HepG2 (cell line): ENCODE measurements around the gene RAD21L1. TPM values are rescaled to one million over a fixed set of nuclear protein-coding genes. Genes with fewer than 3 reads are reported as not detected.

Experiments used
- ATAC-seq: fragments of 200-7000 bp; cut with Tn5 transposase; 3 replicates; pipeline ENCODE4 v1.9.1; 2020; ENCODE audit warnings: mild to moderate bottlenecking, moderate library complexity
- BruUV-seq: library from RNA; stranded (reverse); fragments of 400-500 nt; replicated peaks from 2 replicates; lab custom pipeline; 2021; lab: Mats Ljungman, UMichigan
- CTCF ChIA-PET: fragments of 300-600 bp; formaldehyde crosslinking; extraction: SDS; loops from one replicate; lab custom pipeline; 2021; ENCODE audit warnings: low total read pairs, inconsistent platforms, low intra/inter-chr PET ratio; lab: Yijun Ruan, JAX
- POLR2A ChIA-PET: fragments of 350-600 bp; sonication (Branson Sonifier 250); formaldehyde crosslinking; loops from one replicate; lab custom pipeline; 2020; ENCODE audit warnings: antibody characterized with exemption, inconsistent platforms; lab: Yijun Ruan, JAX
- DNase-seq: peaks from one replicate; pipeline ENCODE4 v3.0.0-alpha.2; 2015; ENCODE audit warnings: low spot score
- FAIRE-seq: peaks from 3 replicates; lab custom pipeline; 2011; peaks lifted over from hg19 to GRCh38; lab: Jason Lieb, UNC
- H2AFZ ChIP-seq: one replicate; pipeline ENCODE4 v1.6.1; 2011; ENCODE audit warnings: low read length, inconsistent platforms
- H3K27ac ChIP-seq: fragments of 300-600 bp; 3 replicates; pipeline ENCODE4 v1.8.0; 2011; ENCODE audit warnings: mixed run types, mild to moderate bottlenecking, mixed read lengths, low read length, inconsistent platforms; ENCODE audit not compliant: insufficient read depth; ENCODE audit errors: extremely low read length
- H3K27me3 ChIP-seq, 2 experiments: fragments of 200-600 bp in 1 of 2; 2 replicates in 1 of 2; 3 replicates in 1 of 2; pipeline versions ENCODE4 v1.6.0 to v1.8.0; 2011; ENCODE audit warnings: low read length in 2 of 2, mild to moderate bottlenecking in 2 of 2, moderate library complexity in 2 of 2, inconsistent platforms in 1 of 2; ENCODE audit not compliant: insufficient read depth in 2 of 2, control insufficient read depth in 1 of 2
- H3K36me3 ChIP-seq, 2 experiments: fragments of 200-600 bp in 1 of 2; replicated peaks in 1 of 2; 2 replicates in 1 of 2; 3 replicates in 1 of 2; pipeline versions ENCODE4 v1.5.1 to v1.8.0; 2011; ENCODE audit warnings: low read length in 2 of 2, inconsistent platforms in 1 of 2; ENCODE audit not compliant: insufficient read depth in 2 of 2, control insufficient read depth in 1 of 2
- H3K4me1 ChIP-seq: 2 replicates; pipeline ENCODE4 v1.5.1; 2012; ENCODE audit warnings: low read length, inconsistent platforms; ENCODE audit not compliant: insufficient read depth
- H3K4me2 ChIP-seq: 2 replicates; pipeline ENCODE4 v1.6.0; 2011; ENCODE audit warnings: low read depth, low read length, inconsistent platforms
- H3K4me3 ChIP-seq, 3 experiments: fragments of 200-600 bp in 1 of 3; sonication (generic), shearing (Covaris generic) in 1 of 3; replicated peaks in 1 of 3; 2 replicates each; pipeline ENCODE4 v1.5.1; 2011 to 2016; ENCODE audit warnings: low read length in 3 of 3, inconsistent platforms in 2 of 3, low read depth in 2 of 3, mild to moderate bottlenecking in 2 of 3, control low read depth in 1 of 3, mixed read lengths in 1 of 3; ENCODE audit not compliant: insufficient read depth in 1 of 3
- H3K79me2 ChIP-seq: one replicate; pipeline ENCODE4 v1.6.1; 2011; ENCODE audit warnings: low read length, inconsistent platforms; ENCODE audit not compliant: insufficient read depth
- H3K9ac ChIP-seq: 2 replicates; pipeline ENCODE4 v1.6.0; 2011; ENCODE audit warnings: mild to moderate bottlenecking, low read depth, low read length, inconsistent platforms; ENCODE audit not compliant: insufficient read depth
- H3K9me3 ChIP-seq: 2 replicates; pipeline ENCODE4 v1.5.1; 2012; ENCODE audit warnings: mild to moderate bottlenecking, low read length
- H4K20me1 ChIP-seq: 2 replicates; pipeline ENCODE4 v1.6.0; 2011; ENCODE audit warnings: inconsistent platforms, mild to moderate bottlenecking, low read length, moderate library complexity; ENCODE audit not compliant: insufficient read depth
- HOXA7 ChIP-seq: sonication (generic); formaldehyde crosslinking; IDR thresholded peaks from 2 replicates; pipeline ENCODE4 v1.8.1; 2022; ENCODE audit warnings: mild to moderate bottlenecking, missing genetic modification reagents, moderate library complexity
- PHF20 ChIP-seq: sonication (generic); formaldehyde crosslinking; IDR thresholded peaks from 2 replicates; pipeline ENCODE4 v1.5.0; 2020; ENCODE audit warnings: mild to moderate bottlenecking, missing genetic modification reagents
- ZFYVE20 ChIP-seq: sonication (generic); formaldehyde crosslinking; IDR thresholded peaks from 2 replicates; pipeline ENCODE4 v1.8.0; 2023; ENCODE audit warnings: low read depth, mild to moderate bottlenecking, moderate library complexity, missing genetic modification reagents, borderline replicate concordance
- WGBS: methylation state at CpG from one replicate; pipeline ENCODE4 v1.1.6; 2017; ENCODE audit warnings: low lambda C conversion rate; 5-methylcytosine and 5-hydroxymethylcytosine counted together
- in situ Hi-C: cut with HindIII; loops from 2 replicates; pipeline ENCODE4 v1.10.0; 2017; ENCODE audit warnings: low pct_unique_long_range_greater_than_20kb; ENCODE audit not compliant: extremely low pct_ligation_motif_present
- intact Hi-C: fragments of 100-400 bp; cut with micrococcal nuclease; formaldehyde crosslinking; loops from one replicate; pipeline ENCODE4 v1.10.0; 2022; ENCODE audit not compliant: unreplicated experiment
- polyA plus RNA-seq, 8 experiments: library from polyadenylated mRNA; depleted of rRNA in 3 of 8; stranded (reverse) in 7 of 8; unstranded in 1 of 8; fragments of >200 nt; fragmentation: Illumina TruSeq in 4 of 8; extraction: Trizol in 4 of 8; gene quantifications; 2 replicates each; pipeline versions ENCODE4 v1.2.1 to v1.2.3, GENCODE V29; 2011 to 2016; ENCODE audit warnings: low read depth in 4 of 8, missing spikeins in 1 of 8, mixed read lengths in 1 of 8; ENCODE audit not compliant: insufficient read depth in 1 of 8
- total RNA-seq, 5 experiments: library from RNA; depleted of rRNA; stranded (reverse); fragments of >200 nt; fragmentation: Illumina TruSeq; extraction: Trizol; gene quantifications; 2 replicates each; pipeline ENCODE4 v1.2.3, GENCODE V29; 2016; ENCODE audit warnings: low read depth in 1 of 5
- TF ChIP-seq, protein P1 (sequence below): sonication (generic); formaldehyde crosslinking; IDR thresholded peaks from 2 replicates; pipeline ENCODE4 v1.4.0; 2020; ENCODE audit warnings: missing genetic modification reagents
- TF ChIP-seq, protein P2 (sequence below): sonication (generic); formaldehyde crosslinking; IDR thresholded peaks from 2 replicates; pipeline ENCODE4 v1.5.0; 2020; ENCODE audit warnings: missing genetic modification reagents
- TF ChIP-seq, protein P3 (sequence below): sonication (generic); formaldehyde crosslinking; IDR thresholded peaks from 2 replicates; pipeline ENCODE4 v1.4.0; 2020; ENCODE audit warnings: missing genetic modification reagents

RAD21L1 gene
- total and polyA plus RNA-seq, 2 of the 13 experiments (the other 11 are each of a cell fraction or from before 2014, with no cell fraction given): not detected

DNA sequence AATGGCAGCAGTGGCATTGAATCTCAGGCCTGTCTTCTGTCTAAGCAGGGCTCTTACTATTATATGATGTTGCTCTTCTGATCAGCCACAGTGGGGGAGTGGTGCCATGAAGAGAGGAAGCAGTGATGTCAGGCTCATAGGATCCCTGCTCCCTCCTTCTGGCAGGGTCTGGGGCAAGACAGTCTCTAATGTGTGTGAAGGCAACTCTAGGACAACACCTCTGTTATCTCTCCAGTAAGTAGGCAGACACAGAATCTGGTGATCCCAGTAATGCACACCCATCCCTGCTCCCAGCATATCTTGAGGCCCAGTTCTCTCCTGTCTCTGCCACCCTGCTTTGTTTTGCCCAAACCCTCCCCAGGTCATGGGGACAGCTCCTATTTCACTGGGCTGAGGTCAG lies 13.8 kb upstream of the RAD21L1 start:
- ATAC-seq (no peak), DNase-seq (no peak), FAIRE-seq (no peak)
- H3K9ac ChIP-seq: no peak overlapping the region
- intact Hi-C loops (loop anchor here (2.0 kb wide), 1 partner anchor 89 kb away; no protein-coding TSS in a partner anchor), in situ Hi-C loops (no loop called here)
- H3K4me2 ChIP-seq: no peak overlapping the region
- peaks cover 9% of the 10 kb centered on the region; the same call in 1 of the 2 replicates for H3K4me1 ChIP-seq
- H3K27me3 ChIP-seq: peaks cover 0 to 23% of the 10 kb centered on the region in 2 experiments; a peak in 2 of 5 replicates
- H3K36me3 ChIP-seq: no peaks in the 10 kb centered on the region
- no peak overlapping the region for H2AFZ ChIP-seq
- no peaks in the 10 kb centered on the region for H3K79me2 ChIP-seq
- TF ChIP-seq HOXA7 (CRISPR knock-in tag) (no peak), ZFYVE20 (CRISPR knock-in tag) (no peak), PHF20 (CRISPR knock-in tag) (0 out of 2 replicates have a peak, but pooled peaks have one; percentile 31)
- CTCF ChIA-PET: interaction anchor here (0.8 to 2.3 kb wide), 4 partner anchors 34 to 396 kb away, joined by 3 to 17 read pairs (median 6); no protein-coding TSS in a partner anchor
- BruUV-seq: no TSS peak
- POLR2A ChIA-PET: no interaction called here
- H3K4me3 ChIP-seq: no peak overlapping the region
- no peaks in the 10 kb centered on the region for H3K9me3 ChIP-seq
- no peak overlapping the region for H3K27ac ChIP-seq
- no peaks in the 10 kb centered on the region for H4K20me1 ChIP-seq

DNA sequence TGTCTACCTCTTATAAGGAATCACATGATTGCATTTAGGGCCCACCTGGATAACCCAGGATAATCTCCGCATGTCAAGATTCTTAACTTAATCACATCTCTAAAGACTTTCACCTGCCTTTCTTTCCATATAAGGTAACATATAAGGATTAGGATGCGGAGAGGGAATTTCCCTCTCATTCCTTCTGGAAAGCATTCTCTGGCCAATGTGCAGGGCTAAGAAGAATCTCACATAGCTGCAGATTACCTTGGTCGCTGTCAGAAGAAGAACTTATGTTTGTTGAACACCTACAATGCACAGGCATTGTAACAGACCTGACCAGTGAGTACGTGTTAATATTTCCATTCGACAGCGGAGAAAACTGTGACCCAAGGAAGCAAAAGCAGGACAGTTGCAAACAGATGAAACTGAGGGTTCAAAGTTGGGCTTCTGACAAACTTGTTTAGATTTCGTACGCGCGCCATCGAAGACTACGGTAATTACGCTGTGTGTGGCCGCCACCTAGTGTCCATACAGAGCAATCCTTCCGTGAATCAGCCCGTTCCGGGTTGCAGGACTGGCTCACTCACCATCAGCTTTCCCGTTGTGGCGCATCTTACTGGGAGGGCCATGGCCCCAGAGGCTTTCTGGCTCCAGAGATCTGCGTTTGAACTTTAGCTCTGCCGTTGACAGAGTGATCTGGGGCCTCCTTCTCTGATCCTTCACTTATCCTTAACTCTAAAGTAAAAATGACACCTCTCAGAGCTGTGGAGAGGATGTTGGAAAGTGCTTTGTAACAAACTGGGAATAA lies 13.0 kb upstream of the RAD21L1 start:
- FAIRE-seq (peak; percentile 97), DNase-seq (peak; percentile 80), ATAC-seq (peak; percentile 98)
- intact Hi-C loops (loop anchor here (1.0 to 2.0 kb wide), 4 partner anchors 36 to 397 kb away; no protein-coding TSS in a partner anchor), in situ Hi-C loops (no loop called here)
- ChIA-PET CTCF (interaction anchor here (0.8 to 2.3 kb wide), 6 partner anchors 27 to 397 kb away, joined by 3 to 17 read pairs (median 6); no protein-coding TSS in a partner anchor), POLR2A (interaction anchor here (0.6 kb wide), 1 partner anchor 25 kb away, joined by 3 read pairs; no protein-coding TSS in a partner anchor)
- Histone ChIP-seq H3K27me3 (peaks cover 0 to 23% of the 10 kb centered on the region in 2 experiments; a peak in 2 of 5 replicates), H3K27ac (no peak overlapping the region), H3K4me1 (peaks cover 9% of the 10 kb centered on the region; the same call in 1 of the 2 replicates), H3K9me3 (no peaks in the 10 kb centered on the region), H3K9ac (no peak overlapping the region), H4K20me1 (no peaks in the 10 kb centered on the region), H3K36me3 (no peaks in the 10 kb centered on the region), H3K79me2 (no peaks in the 10 kb centered on the region), H3K4me3 (no peak overlapping the region; a peak in 1 of 6 replicates), H3K4me2 (peak overlapping the region; percentile 57), H2AFZ (peak overlapping the region; percentile 58)
- 11% methylated on average over 21 of the region's 21 CpGs for WGBS
- BruUV-seq: no TSS peak
- TF ChIP-seq, protein P1, sequence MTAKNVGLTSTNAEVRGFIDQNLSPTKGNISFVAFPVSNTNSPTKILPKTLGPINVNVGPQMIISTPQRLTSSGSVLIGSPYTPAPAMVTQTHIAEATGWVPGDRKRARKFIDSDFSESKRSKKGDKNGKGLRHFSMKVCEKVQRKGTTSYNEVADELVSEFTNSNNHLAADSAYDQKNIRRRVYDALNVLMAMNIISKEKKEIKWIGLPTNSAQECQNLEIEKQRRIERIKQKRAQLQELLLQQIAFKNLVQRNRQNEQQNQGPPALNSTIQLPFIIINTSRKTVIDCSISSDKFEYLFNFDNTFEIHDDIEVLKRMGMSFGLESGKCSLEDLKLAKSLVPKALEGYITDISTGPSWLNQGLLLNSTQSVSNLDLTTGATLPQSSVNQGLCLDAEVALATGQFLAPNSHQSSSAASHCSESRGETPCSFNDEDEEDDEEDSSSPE: peak; percentile 87
- TF ChIP-seq, protein P2, sequence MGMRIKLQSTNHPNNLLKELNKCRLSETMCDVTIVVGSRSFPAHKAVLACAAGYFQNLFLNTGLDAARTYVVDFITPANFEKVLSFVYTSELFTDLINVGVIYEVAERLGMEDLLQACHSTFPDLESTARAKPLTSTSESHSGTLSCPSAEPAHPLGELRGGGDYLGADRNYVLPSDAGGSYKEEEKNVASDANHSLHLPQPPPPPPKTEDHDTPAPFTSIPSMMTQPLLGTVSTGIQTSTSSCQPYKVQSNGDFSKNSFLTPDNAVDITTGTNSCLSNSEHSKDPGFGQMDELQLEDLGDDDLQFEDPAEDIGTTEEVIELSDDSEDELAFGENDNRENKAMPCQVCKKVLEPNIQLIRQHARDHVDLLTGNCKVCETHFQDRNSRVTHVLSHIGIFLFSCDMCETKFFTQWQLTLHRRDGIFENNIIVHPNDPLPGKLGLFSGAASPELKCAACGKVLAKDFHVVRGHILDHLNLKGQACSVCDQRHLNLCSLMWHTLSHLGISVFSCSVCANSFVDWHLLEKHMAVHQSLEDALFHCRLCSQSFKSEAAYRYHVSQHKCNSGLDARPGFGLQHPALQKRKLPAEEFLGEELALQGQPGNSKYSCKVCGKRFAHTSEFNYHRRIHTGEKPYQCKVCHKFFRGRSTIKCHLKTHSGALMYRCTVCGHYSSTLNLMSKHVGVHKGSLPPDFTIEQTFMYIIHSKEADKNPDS (CRISPR knock-in tag): no peak
- TF ChIP-seq, protein P3, sequence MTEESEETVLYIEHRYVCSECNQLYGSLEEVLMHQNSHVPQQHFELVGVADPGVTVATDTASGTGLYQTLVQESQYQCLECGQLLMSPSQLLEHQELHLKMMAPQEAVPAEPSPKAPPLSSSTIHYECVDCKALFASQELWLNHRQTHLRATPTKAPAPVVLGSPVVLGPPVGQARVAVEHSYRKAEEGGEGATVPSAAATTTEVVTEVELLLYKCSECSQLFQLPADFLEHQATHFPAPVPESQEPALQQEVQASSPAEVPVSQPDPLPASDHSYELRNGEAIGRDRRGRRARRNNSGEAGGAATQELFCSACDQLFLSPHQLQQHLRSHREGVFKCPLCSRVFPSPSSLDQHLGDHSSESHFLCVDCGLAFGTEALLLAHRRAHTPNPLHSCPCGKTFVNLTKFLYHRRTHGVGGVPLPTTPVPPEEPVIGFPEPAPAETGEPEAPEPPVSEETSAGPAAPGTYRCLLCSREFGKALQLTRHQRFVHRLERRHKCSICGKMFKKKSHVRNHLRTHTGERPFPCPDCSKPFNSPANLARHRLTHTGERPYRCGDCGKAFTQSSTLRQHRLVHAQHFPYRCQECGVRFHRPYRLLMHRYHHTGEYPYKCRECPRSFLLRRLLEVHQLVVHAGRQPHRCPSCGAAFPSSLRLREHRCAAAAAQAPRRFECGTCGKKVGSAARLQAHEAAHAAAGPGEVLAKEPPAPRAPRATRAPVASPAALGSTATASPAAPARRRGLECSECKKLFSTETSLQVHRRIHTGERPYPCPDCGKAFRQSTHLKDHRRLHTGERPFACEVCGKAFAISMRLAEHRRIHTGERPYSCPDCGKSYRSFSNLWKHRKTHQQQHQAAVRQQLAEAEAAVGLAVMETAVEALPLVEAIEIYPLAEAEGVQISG (CRISPR knock-in tag): peak; percentile 60; the same call in 1 of the 2 replicates
